Activated T-cell treated with anti-CD3 and anti-CD28 coated beads, Interleukin-2, amount 50 U/mL, for 72 hours (primary cell): ENCODE measurements around the gene FAM8A1. TPM values are rescaled to one million over a fixed set of nuclear protein-coding genes. Genes with fewer than 3 reads are reported as not detected.

Experiments used
- ATAC-seq, 2 donors: fragments of 150-1000 bp; cut with Tn5 transposase; replicated peaks in 1 of 2; 2 replicates each; pipeline ENCODE4 v1.10.0; 2021; ENCODE audit warnings: moderate library complexity in 2 of 2, mild to moderate bottlenecking in 1 of 2
- DNase-seq, 2 donors: peaks; one replicate each; pipeline ENCODE4 v3.0.0; 2021 to 2022; ENCODE audit warnings: mixed read lengths in 1 of 2
- H3K27ac Mint-ChIP-seq: one replicate; pipeline ENCODE4 v1.8.0; 2022; ENCODE audit warnings: mild to moderate bottlenecking, moderate library complexity, mixed read lengths
- H3K27me3 Mint-ChIP-seq: one replicate; pipeline ENCODE4 v1.8.0; 2022; ENCODE audit warnings: low read depth, mixed read lengths
- H3K36me3 Mint-ChIP-seq, 2 donors: one replicate each; pipeline ENCODE4 v1.8.0; 2022; ENCODE audit warnings: mixed read lengths in 2 of 2, mild to moderate bottlenecking in 1 of 2; ENCODE audit not compliant: insufficient read depth in 2 of 2
- H3K4me1 Mint-ChIP-seq: one replicate; pipeline ENCODE4 v1.8.0; 2022; ENCODE audit warnings: low read depth, mixed read lengths
- H3K4me3 Mint-ChIP-seq, 2 donors: one replicate each; pipeline ENCODE4 v1.8.0; 2022; ENCODE audit warnings: mild to moderate bottlenecking in 2 of 2, mixed read lengths in 2 of 2, moderate library complexity in 2 of 2
- H3K9me3 Mint-ChIP-seq, 2 donors: one replicate each; pipeline ENCODE4 v1.8.0; 2022; ENCODE audit warnings: mixed read lengths in 2 of 2
- total RNA-seq, 2 donors: library from RNA; stranded (reverse); gene quantifications; one replicate each; pipeline ENCODE4 v1.2.3, GENCODE V29; 2022

Gene FAM8A1
- total RNA-seq, 2 donors from 2014 or later = 6.3 to 7.3 TPM

DNA sequence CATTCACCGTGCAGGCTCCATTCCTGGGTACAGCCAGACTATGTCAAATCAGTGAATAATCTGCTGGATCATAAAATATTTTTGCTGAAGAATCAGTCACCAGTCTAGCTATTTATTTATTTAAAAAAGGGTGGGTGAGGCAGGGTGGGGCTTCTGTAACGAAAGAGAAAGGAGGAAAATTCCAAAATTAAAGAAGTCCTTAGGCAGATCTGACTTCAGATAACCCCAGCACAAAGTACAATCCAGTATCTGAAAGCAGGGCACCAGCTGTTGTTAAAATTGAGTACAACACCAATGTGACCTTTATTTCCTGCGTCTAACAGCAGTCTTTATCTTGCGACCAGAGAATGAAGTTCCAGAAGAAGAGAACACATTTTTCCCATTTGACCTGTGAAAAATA lies 15.7 kb downstream of the FAM8A1 start:
- Mint-ChIP-seq H3K4me3 (no peak overlapping the region), H3K27me3 (no peaks in the 10 kb centered on the region), H3K27ac (no peak overlapping the region), H3K4me1 (peaks cover 8% of the 10 kb centered on the region), H3K9me3 (no peaks in the 10 kb centered on the region), H3K36me3 (peaks cover 8 to 16% of the 10 kb centered on the region in 2 donors)
- DNase-seq (no peak), ATAC-seq (no peak)

DNA sequence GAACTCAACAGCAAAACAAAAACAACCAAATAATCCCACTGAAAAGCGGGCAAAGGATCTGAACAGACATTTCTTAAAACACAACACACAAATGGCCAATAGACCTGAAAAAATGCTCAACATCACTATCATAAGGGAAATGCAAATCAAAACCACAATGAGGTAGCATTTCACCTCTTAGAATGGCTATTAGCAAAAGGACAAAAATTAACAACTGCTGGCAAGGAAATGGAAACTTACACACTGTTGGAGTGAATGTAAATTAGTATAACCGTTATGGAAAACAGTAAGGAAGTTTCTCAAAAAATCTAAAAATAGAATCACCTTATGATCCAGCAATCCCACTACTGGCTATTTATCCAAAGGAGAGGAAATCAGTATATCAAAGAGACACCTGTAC lies 20.9 kb downstream of the FAM8A1 start:
- DNase-seq (no peak), ATAC-seq (no peak)
- Mint-ChIP-seq H3K27ac (peak overlapping the region; percentile 82), H3K9me3 (no peaks in the 10 kb centered on the region), H3K36me3 (peaks cover 10 to 26% of the 10 kb centered on the region in 2 donors), H3K4me3 (no peak overlapping the region), H3K4me1 (peaks cover 17% of the 10 kb centered on the region), H3K27me3 (no peaks in the 10 kb centered on the region)

DNA sequence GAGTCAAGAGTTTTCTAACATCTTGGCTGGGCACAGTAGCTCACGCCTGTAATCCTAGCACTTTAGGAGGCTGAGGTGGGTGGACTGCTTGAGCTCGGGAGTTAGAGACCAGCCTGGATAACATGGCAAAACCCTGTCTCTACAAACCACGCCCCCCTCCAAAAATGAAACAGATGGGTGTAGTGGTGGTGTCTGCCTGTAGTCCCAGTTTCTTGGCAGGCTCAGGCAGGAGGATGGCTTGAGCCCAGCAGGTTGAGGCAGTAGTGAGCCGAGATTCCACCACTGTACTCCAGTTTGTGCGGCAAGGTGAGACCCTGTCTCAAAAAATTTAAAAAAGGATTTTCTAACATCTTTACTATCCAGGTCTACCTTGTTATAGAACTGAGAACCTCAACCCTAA lies 22.0 kb downstream of the FAM8A1 start:
- no peaks in the 10 kb centered on the region for H3K27me3 Mint-ChIP-seq
- no peak for DNase-seq
- peaks cover 17% of the 10 kb centered on the region for H3K4me1 Mint-ChIP-seq
- H3K27ac Mint-ChIP-seq = no peak overlapping the region
- H3K9me3 Mint-ChIP-seq = no peaks in the 10 kb centered on the region
- no peak overlapping the region for H3K4me3 Mint-ChIP-seq
- peaks cover 9 to 22% of the 10 kb centered on the region in 2 donors for H3K36me3 Mint-ChIP-seq
- ATAC-seq = no peak

DNA sequence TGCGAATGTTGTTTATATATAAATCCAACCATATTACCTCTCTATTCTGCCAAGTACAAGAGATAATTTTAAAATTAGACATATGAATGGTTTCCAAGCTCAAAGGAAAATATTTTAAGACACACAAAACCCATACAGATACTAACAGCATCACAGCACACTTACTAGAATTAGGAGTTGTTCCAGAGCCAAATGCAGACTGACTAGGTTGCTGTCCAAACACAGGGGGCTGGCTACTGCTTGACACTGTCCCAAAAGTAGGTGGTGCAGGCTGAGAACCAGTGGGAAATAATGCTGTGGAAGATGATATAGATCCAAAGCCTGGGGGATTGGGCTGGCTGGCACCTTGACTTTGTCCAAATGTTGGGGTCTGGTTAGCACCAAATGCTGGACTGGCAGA lies 24.3 kb downstream of the FAM8A1 start:
- peaks cover 11 to 26% of the 10 kb centered on the region in 2 donors for H3K36me3 Mint-ChIP-seq
- H3K27me3 Mint-ChIP-seq = no peaks in the 10 kb centered on the region
- no peak for DNase-seq
- no peak overlapping the region for H3K4me3 Mint-ChIP-seq
- no peak for ATAC-seq
- no peaks in the 10 kb centered on the region for H3K9me3 Mint-ChIP-seq
- no peak overlapping the region for H3K27ac Mint-ChIP-seq
- peaks cover 10% of the 10 kb centered on the region for H3K4me1 Mint-ChIP-seq

DNA sequence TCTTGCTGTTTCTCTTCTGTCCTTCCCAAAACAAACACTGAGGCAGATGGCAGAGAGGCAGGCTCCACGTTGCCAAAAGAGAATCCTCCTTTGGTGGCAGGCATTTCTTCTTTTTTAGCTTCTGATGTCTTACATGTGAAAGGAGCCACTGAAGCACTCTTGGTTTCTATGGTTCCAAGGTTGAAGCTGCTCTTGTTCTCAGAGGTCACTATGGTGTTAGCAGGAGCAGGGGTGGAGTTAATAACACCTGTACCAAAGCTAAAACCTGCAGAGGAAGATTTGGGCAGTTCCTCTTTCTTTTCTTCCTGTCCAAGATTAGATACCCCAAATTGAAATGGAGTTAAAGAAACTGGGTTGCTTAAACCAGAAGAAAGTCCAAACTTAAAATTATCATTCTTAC lies 28.8 kb downstream of the FAM8A1 start:
- ATAC-seq (no peak), DNase-seq (no peak)
- no peaks in the 10 kb centered on the region for H3K9me3 Mint-ChIP-seq
- H3K27ac Mint-ChIP-seq = peak overlapping the region; percentile 63
- H3K36me3 Mint-ChIP-seq = peaks cover 18 to 48% of the 10 kb centered on the region in 2 donors
- H3K27me3 Mint-ChIP-seq = no peaks in the 10 kb centered on the region
- peaks cover 20% of the 10 kb centered on the region for H3K4me1 Mint-ChIP-seq
- no peak overlapping the region for H3K4me3 Mint-ChIP-seq

DNA sequence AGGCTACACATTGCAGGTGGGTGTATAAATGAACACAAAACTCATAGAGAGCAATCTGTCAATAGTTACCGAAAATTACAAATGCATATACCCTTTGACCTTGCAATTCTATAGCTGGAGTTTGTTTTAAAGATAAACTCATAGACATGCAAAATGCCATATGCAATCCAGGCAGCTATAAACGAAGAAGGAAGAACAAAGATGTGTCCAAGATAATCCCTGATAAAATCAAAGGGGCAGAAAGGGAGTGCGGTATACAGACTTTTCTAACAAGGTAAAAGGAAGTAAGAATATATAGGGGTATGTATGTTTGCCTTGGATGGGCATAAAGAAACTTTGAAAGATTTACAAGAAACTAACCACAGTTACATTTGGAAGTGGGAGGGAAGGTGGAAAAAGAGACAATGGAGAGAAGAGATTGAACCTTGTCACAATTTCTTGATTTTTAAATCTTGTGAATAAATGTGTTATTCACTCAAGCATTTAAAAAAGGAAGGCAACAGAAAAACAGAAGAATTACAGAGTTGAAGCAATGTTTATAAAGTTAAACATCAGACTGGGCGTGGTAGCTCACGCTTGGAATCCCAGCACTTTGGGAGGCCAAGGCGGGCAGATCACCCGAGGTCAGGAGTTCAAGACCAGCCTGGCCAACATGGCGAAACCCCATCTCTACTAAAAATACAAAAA lies 29.9 kb downstream of the FAM8A1 start:
- DNase-seq (no peak), ATAC-seq (no peak)
- Mint-ChIP-seq H3K4me3 (no peak overlapping the region), H3K4me1 (peaks cover 28% of the 10 kb centered on the region), H3K27ac (peak overlapping the region; percentile 63), H3K9me3 (no peaks in the 10 kb centered on the region), H3K27me3 (no peaks in the 10 kb centered on the region), H3K36me3 (peaks cover 22 to 48% of the 10 kb centered on the region in 2 donors)

- Mint-ChIP-seq H3K4me3 (no peak overlapping the region), H3K4me1 (peaks cover 34% of the 10 kb centered on the region), H3K36me3 (peaks cover 23 to 50% of the 10 kb centered on the region in 2 donors), H3K27me3 (no peaks in the 10 kb centered on the region), H3K27ac (peak overlapping the region; percentile 76), H3K9me3 (no peaks in the 10 kb centered on the region)
- no peak for DNase-seq
- ATAC-seq = no peak
Observed at GRCh38 chr6:17630511-17631073, 30.5 kb downstream of the FAM8A1 start.

DNA sequence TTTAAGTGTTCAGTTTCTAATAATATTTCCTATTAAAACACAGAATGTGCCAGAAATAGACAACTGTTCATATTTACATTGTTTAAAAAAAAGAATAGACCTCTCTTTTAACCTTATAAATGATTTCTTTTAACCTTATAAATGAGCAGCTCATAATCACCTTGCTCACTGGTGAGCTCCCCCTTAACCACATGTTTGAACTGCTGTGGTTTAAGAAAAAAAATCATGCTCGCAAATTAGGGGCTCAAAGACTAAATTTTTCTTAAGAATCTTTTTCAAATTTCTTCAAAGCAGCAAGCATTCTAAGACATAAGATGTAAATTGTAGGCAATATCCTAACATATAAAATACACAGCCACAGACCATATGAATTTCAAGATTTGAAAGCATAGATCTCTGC lies 32.8 kb downstream of the FAM8A1 start:
- no peaks in the 10 kb centered on the region for H3K27me3 Mint-ChIP-seq
- peak overlapping the region in 1 of 2 donors; percentile 66 for H3K4me3 Mint-ChIP-seq
- H3K36me3 Mint-ChIP-seq = peaks cover 24 to 60% of the 10 kb centered on the region in 2 donors
- ATAC-seq (no peak), DNase-seq (no peak)
- H3K27ac Mint-ChIP-seq = peak overlapping the region; percentile 94
- H3K9me3 Mint-ChIP-seq = no peaks in the 10 kb centered on the region
- H3K4me1 Mint-ChIP-seq = peaks cover 52% of the 10 kb centered on the region

DNA sequence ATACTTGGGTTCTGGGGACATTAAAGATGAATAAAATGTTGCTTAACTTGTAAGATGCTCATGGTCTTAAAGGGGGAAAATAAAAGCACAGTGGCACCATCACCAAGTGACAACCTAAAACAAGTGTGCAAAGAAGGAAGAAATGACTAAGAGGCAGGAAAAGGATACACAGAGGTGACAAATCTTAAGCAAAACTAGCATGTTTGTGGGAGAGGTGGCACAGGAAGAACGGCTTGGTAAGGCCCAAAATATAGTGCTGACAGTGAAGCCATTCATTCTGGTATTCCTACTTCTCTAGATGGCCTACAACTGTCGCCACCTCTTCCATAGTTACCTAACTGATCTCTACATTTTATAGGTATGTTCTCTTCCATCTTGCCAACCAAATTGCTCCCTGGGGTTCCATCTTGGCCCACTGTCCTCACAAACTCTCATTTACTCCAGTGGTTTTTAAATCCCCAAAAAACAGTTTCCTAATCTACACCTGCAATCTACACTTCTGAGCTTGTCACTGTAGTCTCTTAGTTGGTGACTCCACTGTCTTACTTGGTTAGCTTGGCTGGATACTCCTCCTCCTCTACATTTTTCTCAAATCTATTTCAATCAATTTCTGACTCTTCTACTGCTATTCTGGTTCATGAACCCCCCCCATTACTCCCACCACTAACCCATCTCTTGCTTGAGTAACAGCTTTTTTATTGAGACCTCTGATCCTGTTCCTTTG lies 33.5 kb downstream of the FAM8A1 start:
- Mint-ChIP-seq H3K4me1 (peaks cover 57% of the 10 kb centered on the region), H3K4me3 (peak overlapping the region; percentile 29 to 66), H3K9me3 (no peaks in the 10 kb centered on the region), H3K27ac (peak overlapping the region; percentile 94), H3K36me3 (peaks cover 26 to 67% of the 10 kb centered on the region in 2 donors), H3K27me3 (no peaks in the 10 kb centered on the region)
- DNase-seq (peak; percentile 23 to 29), ATAC-seq (peak; percentile 83 to 92)

DNA sequence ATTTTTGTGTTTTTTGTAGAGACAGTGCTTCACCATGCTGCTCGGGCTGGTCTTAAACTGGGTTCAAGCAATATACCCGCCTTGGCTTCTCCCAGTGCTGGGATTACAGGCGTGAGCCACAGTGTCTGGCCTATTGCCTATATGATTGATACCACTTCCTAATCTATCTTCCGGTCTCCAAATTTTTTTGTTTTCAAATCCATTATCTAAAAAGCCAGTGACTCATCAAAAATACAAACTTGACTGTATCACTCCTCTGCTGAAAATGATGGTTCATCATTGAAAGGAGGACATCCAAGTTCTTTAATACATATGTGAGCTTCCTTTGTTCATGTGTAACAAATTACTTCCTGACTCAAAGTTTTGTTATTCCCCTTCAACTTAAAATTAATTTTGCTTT lies 35.5 kb downstream of the FAM8A1 start:
- no peak for ATAC-seq
- Mint-ChIP-seq H3K9me3 (no peaks in the 10 kb centered on the region), H3K36me3 (peaks cover 17 to 63% of the 10 kb centered on the region in 2 donors), H3K27me3 (no peaks in the 10 kb centered on the region), H3K4me1 (peaks cover 55% of the 10 kb centered on the region), H3K27ac (peak overlapping the region; percentile 82), H3K4me3 (peak overlapping the region in 1 of 2 donors; percentile 60)
- DNase-seq = no peak

DNA sequence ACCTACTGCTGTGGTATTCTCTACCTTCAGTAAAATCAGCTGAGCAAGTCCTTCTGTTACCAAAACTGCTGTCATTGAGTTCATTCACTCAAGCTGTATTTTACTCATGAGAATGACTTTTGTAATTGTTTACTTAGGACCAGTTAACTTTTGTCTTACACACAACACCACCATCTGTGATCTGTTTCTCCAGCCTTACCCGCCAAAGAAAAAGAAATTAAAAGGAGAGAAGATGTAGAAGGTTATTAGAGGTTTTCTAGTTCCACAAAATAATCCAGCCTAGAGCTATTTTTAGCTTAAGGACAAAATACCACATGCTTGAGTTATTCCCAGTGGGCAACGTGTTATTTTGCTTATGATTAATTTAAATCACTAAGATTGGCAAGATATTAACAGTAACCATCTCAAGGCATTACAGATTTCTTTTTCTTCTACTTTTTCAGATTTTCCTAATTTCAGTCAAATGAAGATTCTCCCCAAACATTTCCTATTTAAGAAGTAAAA lies 38.2 kb downstream of the FAM8A1 start:
- Mint-ChIP-seq H3K27me3 (no peaks in the 10 kb centered on the region), H3K9me3 (no peaks in the 10 kb centered on the region), H3K4me1 (peaks cover 57% of the 10 kb centered on the region), H3K36me3 (peaks cover 18 to 54% of the 10 kb centered on the region in 2 donors), H3K4me3 (no peak overlapping the region), H3K27ac (peak overlapping the region; percentile 32)
- ATAC-seq (peak; percentile 11 to 43), DNase-seq (no peak)

GRCh38 chr6:17640477-17640917 lies 40.4 kb downstream of the FAM8A1 start:
- peak overlapping the region; percentile 66 for H3K27ac Mint-ChIP-seq
- no peaks in the 10 kb centered on the region for H3K9me3 Mint-ChIP-seq
- no peak overlapping the region for H3K4me3 Mint-ChIP-seq
- no peaks in the 10 kb centered on the region for H3K27me3 Mint-ChIP-seq
- ATAC-seq (no peak), DNase-seq (no peak)
- peaks cover 38% of the 10 kb centered on the region for H3K4me1 Mint-ChIP-seq
- peaks cover 14 to 58% of the 10 kb centered on the region in 2 donors for H3K36me3 Mint-ChIP-seq

- Mint-ChIP-seq H3K4me1 (peaks cover 10% of the 10 kb centered on the region), H3K9me3 (no peaks in the 10 kb centered on the region), H3K27me3 (no peaks in the 10 kb centered on the region), H3K36me3 (peaks cover 13 to 50% of the 10 kb centered on the region in 2 donors), H3K4me3 (no peak overlapping the region), H3K27ac (no peak overlapping the region)
- no peak for ATAC-seq
- DNase-seq = no peak
Observed at GRCh38 chr6:17648745-17649144, 48.6 kb downstream of the FAM8A1 start.
